Effector memory CD4-positive, alpha-beta T cell (primary cell): ENCODE measurements around the gene GSTM2.

ENCODE experiments used
- DNase-seq, 3 donors: peaks; one replicate each; pipeline ENCODE4 v3.0.0-alpha.2; 2020
- H3K27ac ChIP-seq: 2 replicates; pipeline ENCODE4 v1.7.0; 2013; ENCODE audit warnings: mild to moderate bottlenecking, low read length, moderate library complexity; ENCODE audit not compliant: insufficient read depth, poor library complexity, severe bottlenecking
- H3K27me3 ChIP-seq: replicated peaks from 2 replicates; pipeline ENCODE4 v1.7.0; 2013; ENCODE audit warnings: mild to moderate bottlenecking, low read length; ENCODE audit not compliant: insufficient read depth, control insufficient read depth, poor library complexity, severe bottlenecking
- H3K36me3 ChIP-seq: 2 replicates; pipeline ENCODE4 v1.7.0; 2013; ENCODE audit warnings: mild to moderate bottlenecking, low read length, moderate library complexity; ENCODE audit not compliant: control insufficient read depth, insufficient read depth
- H3K4me1 ChIP-seq: 2 replicates; pipeline ENCODE4 v1.7.0; 2013; ENCODE audit warnings: low read length, mild to moderate bottlenecking; ENCODE audit not compliant: control insufficient read depth, insufficient read depth, poor library complexity, severe bottlenecking
- H3K4me3 ChIP-seq: 2 replicates; pipeline ENCODE4 v1.7.0; 2013; ENCODE audit warnings: low read length, low read depth, mild to moderate bottlenecking; ENCODE audit not compliant: insufficient read depth, poor library complexity, severe bottlenecking
- H3K9me3 ChIP-seq: 2 replicates; pipeline ENCODE4 v1.7.0; 2013; ENCODE audit warnings: mild to moderate bottlenecking, low read length, moderate library complexity; ENCODE audit not compliant: control insufficient read depth

Gene GSTM2

GRCh38 chr1:109630081-109630897 is 37.6 kb upstream of the GSTM2 start:
- H3K9me3 ChIP-seq = no peaks in the 10 kb centered on the region
- no peak overlapping the region for H3K27ac ChIP-seq
- peaks cover 66% of the 10 kb centered on the region for H3K36me3 ChIP-seq
- H3K4me1 ChIP-seq = peaks cover 9% of the 10 kb centered on the region
- H3K4me3 ChIP-seq = no peak overlapping the region
- DNase-seq = no peak
- H3K27me3 ChIP-seq = no peaks in the 10 kb centered on the region

GRCh38 chr1:109630898-109631512 is 36.9 kb upstream of the GSTM2 start:
- Histone ChIP-seq H3K36me3 (peaks cover 59% of the 10 kb centered on the region), H3K4me3 (no peak overlapping the region), H3K27me3 (no peaks in the 10 kb centered on the region), H3K4me1 (peaks cover 9% of the 10 kb centered on the region), H3K9me3 (no peaks in the 10 kb centered on the region), H3K27ac (no peak overlapping the region)
- DNase-seq = no peak

GRCh38 chr1:109631513-109632505 is 36.0 kb upstream of the GSTM2 start:
- no peaks in the 10 kb centered on the region for H3K9me3 ChIP-seq
- H3K4me1 ChIP-seq = peaks cover 9% of the 10 kb centered on the region
- DNase-seq = no peak
- H3K36me3 ChIP-seq = peaks cover 51% of the 10 kb centered on the region
- no peaks in the 10 kb centered on the region for H3K27me3 ChIP-seq
- no peak overlapping the region for H3K27ac ChIP-seq
- no peak overlapping the region for H3K4me3 ChIP-seq

- Histone ChIP-seq H3K27me3 (no peaks in the 10 kb centered on the region), H3K4me1 (peaks cover 9% of the 10 kb centered on the region), H3K27ac (no peak overlapping the region), H3K36me3 (peaks cover 41% of the 10 kb centered on the region), H3K4me3 (no peak overlapping the region), H3K9me3 (no peaks in the 10 kb centered on the region)
- no peak for DNase-seq
Observed at GRCh38 chr1:109632671-109633346, 35.0 kb upstream of the GSTM2 start.

GRCh38 chr1:109634292-109634691 is 33.6 kb upstream of the GSTM2 start:
- DNase-seq = no peak
- H3K36me3 ChIP-seq = peaks cover 26% of the 10 kb centered on the region
- H3K9me3 ChIP-seq = no peaks in the 10 kb centered on the region
- H3K27me3 ChIP-seq = no peaks in the 10 kb centered on the region
- peaks cover 9% of the 10 kb centered on the region for H3K4me1 ChIP-seq
- H3K27ac ChIP-seq = no peak overlapping the region
- H3K4me3 ChIP-seq = no peak overlapping the region

- Histone ChIP-seq H3K4me1 (peaks cover 12% of the 10 kb centered on the region), H3K36me3 (peaks cover 19% of the 10 kb centered on the region), H3K27ac (no peak overlapping the region), H3K9me3 (no peaks in the 10 kb centered on the region), H3K27me3 (no peaks in the 10 kb centered on the region), H3K4me3 (no peak overlapping the region)
- no peak for DNase-seq
Observed at GRCh38 chr1:109634771-109635750, 32.8 kb upstream of the GSTM2 start.

GRCh38 chr1:109635862-109636200 is 32.0 kb upstream of the GSTM2 start:
- peaks cover 13% of the 10 kb centered on the region for H3K4me1 ChIP-seq
- DNase-seq = no peak
- no peak overlapping the region for H3K27ac ChIP-seq
- no peaks in the 10 kb centered on the region for H3K27me3 ChIP-seq
- H3K4me3 ChIP-seq = no peak overlapping the region
- H3K9me3 ChIP-seq = no peaks in the 10 kb centered on the region
- peaks cover 16% of the 10 kb centered on the region for H3K36me3 ChIP-seq

GRCh38 chr1:109636201-109636952 is 31.5 kb upstream of the GSTM2 start:
- Histone ChIP-seq H3K4me1 (peaks cover 13% of the 10 kb centered on the region), H3K9me3 (no peaks in the 10 kb centered on the region), H3K27ac (no peak overlapping the region), H3K27me3 (no peaks in the 10 kb centered on the region), H3K4me3 (no peak overlapping the region), H3K36me3 (peaks cover 11% of the 10 kb centered on the region)
- DNase-seq = no peak
